ENCODE measurements around the gene TTC7B. TPM values are rescaled to one million over a fixed set of nuclear protein-coding genes. Genes with fewer than 3 reads are reported as not detected.

TTC7B gene
- total RNA-seq, 1 experiment from 2014 or later = 40.9 TPM

- no peaks in the 10 kb centered on the region for H3K4me1 ChIP-seq (ENCODE audit: control insufficient read depth, insufficient read depth, low read length)
- no peak for DNase-seq (ENCODE audit: low read depth, low spot score)
- H3K36me3 ChIP-seq (ENCODE audit: control insufficient read depth, insufficient read depth, low read length) = no peaks in the 10 kb centered on the region
- BruUV-seq (replicated peaks) = no TSS peak
- no peaks in the 10 kb centered on the region for H3K27me3 ChIP-seq (ENCODE audit: control insufficient read depth, insufficient read depth, low read length)
- H3K4me3 ChIP-seq (ENCODE audit: low read depth in 2 of 2, low read length in 2 of 2) = no peak overlapping the region
- ATAC-seq = no peak
- intact Hi-C loops (cut with micrococcal nuclease; ENCODE audit: unreplicated experiment) (no loop called here), in situ Hi-C loops (cut with HindIII; ENCODE audit: low pct_unique_long_range_greater_than_20kb, low sequenced_read_pairs) (no loop called here)
- no peak overlapping the region for H3K27ac ChIP-seq (ENCODE audit: low read length)
- ChIA-PET CTCF (no interaction called here), POLR2A (no interaction called here)
- TF ChIP-seq POLR2AphosphoS5 (IDR thresholded peaks at IDR 0.05; ENCODE audit: low read depth, low read length) = no peak
- TF ChIP-seq TCF7L2 (IDR thresholded peaks at IDR 0.05; ENCODE audit: low read depth, low read length) = no peak
- no peak for TF ChIP-seq REST (IDR thresholded peaks at IDR 0.05; ENCODE audit: insufficient read depth in 1 of 2, low read depth in 2 of 2, low read length in 1 of 2)
- TF ChIP-seq, protein P1, sequence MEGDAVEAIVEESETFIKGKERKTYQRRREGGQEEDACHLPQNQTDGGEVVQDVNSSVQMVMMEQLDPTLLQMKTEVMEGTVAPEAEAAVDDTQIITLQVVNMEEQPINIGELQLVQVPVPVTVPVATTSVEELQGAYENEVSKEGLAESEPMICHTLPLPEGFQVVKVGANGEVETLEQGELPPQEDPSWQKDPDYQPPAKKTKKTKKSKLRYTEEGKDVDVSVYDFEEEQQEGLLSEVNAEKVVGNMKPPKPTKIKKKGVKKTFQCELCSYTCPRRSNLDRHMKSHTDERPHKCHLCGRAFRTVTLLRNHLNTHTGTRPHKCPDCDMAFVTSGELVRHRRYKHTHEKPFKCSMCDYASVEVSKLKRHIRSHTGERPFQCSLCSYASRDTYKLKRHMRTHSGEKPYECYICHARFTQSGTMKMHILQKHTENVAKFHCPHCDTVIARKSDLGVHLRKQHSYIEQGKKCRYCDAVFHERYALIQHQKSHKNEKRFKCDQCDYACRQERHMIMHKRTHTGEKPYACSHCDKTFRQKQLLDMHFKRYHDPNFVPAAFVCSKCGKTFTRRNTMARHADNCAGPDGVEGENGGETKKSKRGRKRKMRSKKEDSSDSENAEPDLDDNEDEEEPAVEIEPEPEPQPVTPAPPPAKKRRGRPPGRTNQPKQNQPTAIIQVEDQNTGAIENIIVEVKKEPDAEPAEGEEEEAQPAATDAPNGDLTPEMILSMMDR (IDR thresholded peaks at IDR 0.05) = no peak
- TF ChIP-seq SIN3A (IDR thresholded peaks at IDR 0.05; ENCODE audit: borderline replicate concordance, insufficient read depth, low read depth, low read length) = no peak
- H3K9me3 ChIP-seq (ENCODE audit: control insufficient read depth, insufficient read depth, low read depth, low read length) = no peaks in the 10 kb centered on the region
Observed at GRCh38 chr14:90620568-90621077, 195.6 kb downstream of the TTC7B start.

GRCh38 chr14:90619911-90620310, 196.3 kb downstream of the TTC7B start:
- ATAC-seq (no peak), DNase-seq (ENCODE audit: low read depth, low spot score) (no peak)
- H3K4me3 ChIP-seq (ENCODE audit: low read depth in 2 of 2, low read length in 2 of 2) = no peak overlapping the region
- H3K36me3 ChIP-seq (ENCODE audit: control insufficient read depth, insufficient read depth, low read length) = no peaks in the 10 kb centered on the region
- BruUV-seq (replicated peaks) = no TSS peak
- H3K27me3 ChIP-seq (ENCODE audit: control insufficient read depth, insufficient read depth, low read length) = no peaks in the 10 kb centered on the region
- H3K27ac ChIP-seq (ENCODE audit: low read length) = no peak overlapping the region
- no peaks in the 10 kb centered on the region for H3K9me3 ChIP-seq (ENCODE audit: control insufficient read depth, insufficient read depth, low read depth, low read length)
- in situ Hi-C loops (cut with HindIII; ENCODE audit: low pct_unique_long_range_greater_than_20kb, low sequenced_read_pairs) = no loop called here
- intact Hi-C loops (cut with micrococcal nuclease; ENCODE audit: unreplicated experiment) = no loop called here
- ChIA-PET CTCF (no interaction called here), POLR2A (no interaction called here)
- TF ChIP-seq, protein P1 (IDR thresholded peaks at IDR 0.05) = no peak
- TF ChIP-seq SIN3A (IDR thresholded peaks at IDR 0.05; ENCODE audit: borderline replicate concordance, insufficient read depth, low read depth, low read length) (no peak), REST (IDR thresholded peaks at IDR 0.05; ENCODE audit: insufficient read depth in 1 of 2, low read depth in 2 of 2, low read length in 1 of 2) (no peak), POLR2AphosphoS5 (IDR thresholded peaks at IDR 0.05; ENCODE audit: low read depth, low read length) (no peak), TCF7L2 (IDR thresholded peaks at IDR 0.05; ENCODE audit: low read depth, low read length) (no peak)
- no peaks in the 10 kb centered on the region for H3K4me1 ChIP-seq (ENCODE audit: control insufficient read depth, insufficient read depth, low read length)
